Esophagus muscularis mucosa (tissue), 4 donors: ENCODE measurements around the gene TRAPPC6A. TPM values are rescaled to one million over a fixed set of nuclear protein-coding genes. Genes with fewer than 3 reads are reported as not detected.

ENCODE experiments used
- DNase-seq: peaks from one replicate; pipeline ENCODE4 v3.0.0-alpha.2; 2017; ENCODE audit errors: extremely low spot score
- H3K27ac ChIP-seq, 4 donors: fragments of 200-600 bp; sonication (generic); replicated peaks in 1 of 4; 1 replicate in 3 of 4; 2 replicates in 1 of 4; pipeline ENCODE4 v1.5.1; 2016 to 2019; ENCODE audit warnings: mild to moderate bottlenecking in 1 of 4
- H3K27me3 ChIP-seq, 4 donors: fragments of 200-600 bp; sonication (generic); one replicate each; pipeline versions ENCODE4 v1.5.1 to v1.6.0; 2016 to 2019
- H3K36me3 ChIP-seq, 4 donors: fragments of 200-600 bp; sonication (generic); one replicate each; pipeline ENCODE4 v1.5.1; 2016 to 2019
- H3K4me1 ChIP-seq, 4 donors: fragments of 200-600 bp; sonication (generic); one replicate each; pipeline ENCODE4 v1.5.1; 2016 to 2019
- H3K4me3 ChIP-seq, 4 donors: fragments of 200-600 bp; sonication (generic); 1 replicate in 2 of 4; 2 replicates in 2 of 4; pipeline ENCODE4 v1.5.1; 2016 to 2019; ENCODE audit warnings: mild to moderate bottlenecking in 4 of 4, moderate library complexity in 1 of 4
- H3K9me3 ChIP-seq, 4 donors: fragments of 200-600 bp; sonication (generic); 1 replicate in 3 of 4; 2 replicates in 1 of 4; pipeline ENCODE4 v1.5.1; 2016 to 2019
- CTCF ChIP-seq, 3 experiments: fragments of 200-600 bp in 2 of 3; fragments of 450-650 bp in 1 of 3; sonication (generic) in 2 of 3; IDR thresholded peaks; one replicate each; pipeline ENCODE4 v1.5.1; 2017 to 2019; ENCODE audit warnings: antibody characterized with exemption in 3 of 3, mild to moderate bottlenecking in 2 of 3, moderate library complexity in 1 of 3
- EP300 ChIP-seq: sonication (generic); formaldehyde crosslinking; IDR thresholded peaks from one replicate; pipeline ENCODE4 v1.6.1; 2017; ENCODE audit warnings: antibody characterized with exemption
- POLR2A ChIP-seq: fragments of 450-650 bp; IDR thresholded peaks from one replicate; pipeline ENCODE4 v1.6.1; 2017; ENCODE audit warnings: antibody characterized with exemption, moderate library complexity, mild to moderate bottlenecking, low read depth
- POLR2AphosphoS5 ChIP-seq, 2 donors: sonication (generic); formaldehyde crosslinking; IDR thresholded peaks; one replicate each; pipeline ENCODE4 v1.6.1; 2017; ENCODE audit warnings: antibody characterized with exemption in 2 of 2
- WGBS: methylation state at CpG from one replicate; pipeline ENCODE4 v1.1.5; 2018; 5-methylcytosine and 5-hydroxymethylcytosine counted together
- intact Hi-C: fragments of 100-400 bp; cut with DNase I; formaldehyde crosslinking; loops from one replicate; pipeline ENCODE4 v1.15.1; 2023
- total RNA-seq, 4 donors: library from RNA; depleted of rRNA; stranded (reverse); fragments of >200 nt; gene quantifications; one replicate each; pipeline versions ENCODE4 v1.1.0 to v1.2.1, GENCODE V29; 2016

TRAPPC6A gene
- total RNA-seq, 4 donors from 2014 or later, result 18.3 to 27.0 (median 19.4) TPM

GRCh38 chr19:45144431-45145269 is 33.4 kb downstream of the TRAPPC6A start:
- no peak overlapping the region for H3K4me3 ChIP-seq
- no peak overlapping the region for H3K27ac ChIP-seq
- no peaks in the 10 kb centered on the region for H3K27me3 ChIP-seq
- 96% methylated on average over 36 of the region's 53 CpGs for WGBS
- no peaks in the 10 kb centered on the region for H3K9me3 ChIP-seq
- no peaks in the 10 kb centered on the region for H3K4me1 ChIP-seq
- H3K36me3 ChIP-seq, result peaks cover 32 to 86% (median 73%) of the 10 kb centered on the region in 4 donors
- DNase-seq, result no peak
- TF ChIP-seq POLR2A (no peak), EP300 (no peak), CTCF (IDR thresholded peaks at IDR 0.05) (no peak), POLR2AphosphoS5 (IDR thresholded peaks at IDR 0.05) (no peak)
- intact Hi-C loops, result no loop called here

GRCh38 chr19:45142726-45143110 is 35.3 kb downstream of the TRAPPC6A start:
- peaks cover 0 to 5% (median 2%) of the 10 kb centered on the region in 4 donors for H3K4me1 ChIP-seq
- H3K36me3 ChIP-seq, result peaks cover 32 to 81% (median 71%) of the 10 kb centered on the region in 4 donors
- no peak overlapping the region for H3K27ac ChIP-seq
- DNase-seq, result no peak
- H3K4me3 ChIP-seq, result no peak overlapping the region
- WGBS, result 70% methylated on average over 9 of the region's 9 CpGs
- intact Hi-C loops, result no loop called here
- H3K9me3 ChIP-seq, result no peaks in the 10 kb centered on the region
- no peak for TF ChIP-seq POLR2AphosphoS5 (IDR thresholded peaks at IDR 0.05)
- TF ChIP-seq CTCF (IDR thresholded peaks at IDR 0.05), result no peak
- TF ChIP-seq EP300, result no peak
- TF ChIP-seq POLR2A, result no peak
- no peaks in the 10 kb centered on the region for H3K27me3 ChIP-seq

GRCh38 chr19:45142016-45142725 is 35.9 kb downstream of the TRAPPC6A start:
- no peak for TF ChIP-seq POLR2AphosphoS5 (IDR thresholded peaks at IDR 0.05)
- TF ChIP-seq POLR2A, result no peak
- no peak for TF ChIP-seq EP300
- no peak for TF ChIP-seq CTCF (IDR thresholded peaks at IDR 0.05)
- no peak overlapping the region for H3K4me3 ChIP-seq
- WGBS, result 94% methylated on average over 3 of the region's 33 CpGs
- no peaks in the 10 kb centered on the region for H3K27me3 ChIP-seq
- H3K27ac ChIP-seq, result no peak overlapping the region
- DNase-seq, result no peak
- H3K4me1 ChIP-seq, result peaks cover 4 to 10% (median 6%) of the 10 kb centered on the region in 4 donors
- H3K9me3 ChIP-seq, result no peaks in the 10 kb centered on the region
- H3K36me3 ChIP-seq, result peaks cover 32 to 76% (median 66%) of the 10 kb centered on the region in 4 donors
- intact Hi-C loops, result no loop called here

GRCh38 chr19:45141203-45141900 is 36.7 kb downstream of the TRAPPC6A start:
- TF ChIP-seq CTCF (IDR thresholded peaks at IDR 0.05) (no peak), EP300 (no peak)
- intact Hi-C loops, result no loop called here
- H3K9me3 ChIP-seq, result no peaks in the 10 kb centered on the region
- H3K27me3 ChIP-seq, result no peaks in the 10 kb centered on the region
- DNase-seq, result no peak
- H3K4me3 ChIP-seq, result no peak overlapping the region
- H3K4me1 ChIP-seq, result peaks cover 12 to 18% (median 15%) of the 10 kb centered on the region in 4 donors
- no peak overlapping the region for H3K27ac ChIP-seq
- WGBS, result 94% methylated on average over 19 of the region's 28 CpGs
- H3K36me3 ChIP-seq, result peaks cover 32 to 68% (median 58%) of the 10 kb centered on the region in 4 donors
